HepG2 (cell line): ENCODE data around the gene GPC2. TPM values are rescaled to one million over a fixed set of nuclear protein-coding genes. Genes with fewer than 3 reads are reported as not detected.
A peak's percentile ranks its signal among the peaks of the same experiment; 100 is the strongest.

Experiments
- CBFB ChIP-seq: sonication (generic); formaldehyde crosslinking; IDR thresholded peaks from 2 replicates; pipeline ENCODE4 v1.4.0; 2020; ENCODE audit warnings: missing genetic modification reagents
- DRAP1 ChIP-seq: IDR thresholded peaks from 2 replicates; pipeline ENCODE4 v1.6.1; 2016; ENCODE audit warnings: missing genetic modification reagents, missing compliant biosample characterization
- FOXK2 ChIP-seq: fragments of 450-650 bp; IDR thresholded peaks from 2 replicates; pipeline ENCODE4 v1.6.1; 2016
- MAZ ChIP-seq, 2 experiments: sonication (generic) in 1 of 2; formaldehyde crosslinking in 1 of 2; IDR thresholded peaks; 2 replicates each; pipeline versions ENCODE4 v1.5.0 to v1.6.1; 2012 to 2020; ENCODE audit warnings: low read depth in 2 of 2, mild to moderate bottlenecking in 2 of 2, borderline replicate concordance in 1 of 2, improper control_type of control experiment in 1 of 2, low read length in 1 of 2, missing genetic modification reagents in 1 of 2, moderate library complexity in 1 of 2
- MBNL3 ChIP-seq: fragments of 250-450 bp; sonication (Bioruptor Pico); conservative IDR thresholded peaks from 2 replicates; pipeline ENCODE4 v1.8.0; 2022; ENCODE audit warnings: mild to moderate bottlenecking, inconsistent platforms
- PBX2 ChIP-seq: IDR thresholded peaks from 2 replicates; pipeline ENCODE4 v1.6.1; 2016; ENCODE audit warnings: control low read depth
- SAP130 ChIP-seq: IDR thresholded peaks from 2 replicates; pipeline ENCODE4 v1.6.1; 2016; ENCODE audit warnings: low read depth
- SIX1 ChIP-seq: sonication (generic); formaldehyde crosslinking; IDR thresholded peaks from 2 replicates; pipeline ENCODE4 v1.4.0; 2020; ENCODE audit warnings: missing genetic modification reagents, borderline replicate concordance
- SMAD9 ChIP-seq: sonication (generic); formaldehyde crosslinking; IDR thresholded peaks from 2 replicates; pipeline ENCODE4 v1.5.1; 2020; ENCODE audit warnings: mild to moderate bottlenecking, missing genetic modification reagents
- TARDBP ChIP-seq: sonication (generic); formaldehyde crosslinking; IDR thresholded peaks from 2 replicates; pipeline ENCODE4 v1.8.0; 2022; ENCODE audit warnings: mild to moderate bottlenecking, missing genetic modification reagents
- ZXDC ChIP-seq: sonication (generic); formaldehyde crosslinking; IDR thresholded peaks from 2 replicates; pipeline ENCODE4 v1.5.0; 2020; ENCODE audit warnings: mild to moderate bottlenecking, missing genetic modification reagents
- polyA plus RNA-seq, 8 experiments: library from polyadenylated mRNA; depleted of rRNA in 3 of 8; stranded (reverse) in 7 of 8; unstranded in 1 of 8; fragments of >200 nt; fragmentation: Illumina TruSeq in 4 of 8; extraction: Trizol in 4 of 8; gene quantifications; 2 replicates each; pipeline versions ENCODE4 v1.2.1 to v1.2.3, GENCODE V29; 2011 to 2016; ENCODE audit warnings: low read depth in 4 of 8, missing spikeins in 1 of 8, mixed read lengths in 1 of 8; ENCODE audit not compliant: insufficient read depth in 1 of 8
- total RNA-seq, 5 experiments: library from RNA; depleted of rRNA; stranded (reverse); fragments of >200 nt; fragmentation: Illumina TruSeq; extraction: Trizol; gene quantifications; 2 replicates each; pipeline ENCODE4 v1.2.3, GENCODE V29; 2016; ENCODE audit warnings: low read depth in 1 of 5
- TF ChIP-seq, protein P1 (sequence below): sonication (generic); formaldehyde crosslinking; IDR thresholded peaks from 2 replicates; pipeline ENCODE4 v1.5.0; 2020; ENCODE audit warnings: mild to moderate bottlenecking, missing genetic modification reagents, borderline replicate concordance
- TF ChIP-seq, protein P2 (sequence below): sonication (generic); formaldehyde crosslinking; IDR thresholded peaks from 2 replicates; pipeline ENCODE4 v1.4.0; 2020; ENCODE audit warnings: mild to moderate bottlenecking, missing genetic modification reagents
- TF ChIP-seq, protein P3 (sequence below): sonication (generic); formaldehyde crosslinking; IDR thresholded peaks from 2 replicates; pipeline ENCODE4 v1.5.0; 2020; ENCODE audit warnings: missing genetic modification reagents, mild to moderate bottlenecking, borderline replicate concordance

GPC2 gene
- total and polyA plus RNA-seq, 2 of the 13 experiments (the other 11 are each of a cell fraction or from before 2014, with no cell fraction given): 0.64 to 0.78 TPM

DNA sequence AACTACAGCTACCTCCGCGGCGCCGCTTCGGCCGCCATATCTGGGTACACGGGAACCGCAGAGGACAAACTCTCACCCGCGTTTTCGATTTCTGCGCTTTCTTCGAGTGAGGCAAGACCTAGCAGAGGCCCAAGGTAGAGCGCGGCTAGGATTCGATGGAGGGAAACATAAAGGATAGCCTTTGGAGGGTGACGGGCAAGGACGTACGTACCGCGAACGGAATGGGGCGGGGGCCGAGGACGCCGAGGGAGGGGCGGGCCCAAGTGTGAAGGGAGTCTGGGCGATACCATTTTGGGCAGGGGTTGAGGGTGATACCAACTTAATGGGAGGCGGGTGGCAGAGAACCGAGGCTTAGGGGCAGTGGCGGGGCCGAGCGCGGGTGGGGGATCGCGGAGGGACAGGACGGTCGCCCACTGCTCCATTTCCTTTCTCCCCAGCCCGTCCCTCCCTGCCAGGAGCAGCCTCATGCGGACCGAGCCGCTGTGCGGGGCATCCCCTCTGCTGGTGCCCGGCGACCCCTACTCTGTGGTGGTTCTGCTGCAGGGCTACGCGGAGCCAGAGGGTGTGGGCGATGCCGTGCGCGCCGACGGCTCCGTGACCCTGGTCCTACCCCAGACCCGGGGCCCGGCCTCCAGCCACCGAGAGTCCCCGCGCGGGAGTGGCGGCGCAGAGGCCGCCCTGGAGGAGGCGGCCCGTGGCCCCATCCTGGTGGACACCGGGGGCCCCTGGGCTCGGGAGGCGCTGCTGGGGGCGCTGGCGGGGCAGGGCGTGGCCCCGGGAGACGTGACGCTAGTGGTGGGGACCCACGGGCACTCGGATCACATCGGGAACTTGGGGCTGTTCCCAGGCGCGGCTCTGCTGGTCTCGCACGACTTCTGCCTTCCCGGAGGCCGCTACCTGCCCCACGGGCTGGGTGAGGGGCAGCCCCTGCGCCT is 50.0 kb downstream of the GPC2 start, which contains the start of gene MBLAC1 (continued):
- TF ChIP-seq, protein P1, sequence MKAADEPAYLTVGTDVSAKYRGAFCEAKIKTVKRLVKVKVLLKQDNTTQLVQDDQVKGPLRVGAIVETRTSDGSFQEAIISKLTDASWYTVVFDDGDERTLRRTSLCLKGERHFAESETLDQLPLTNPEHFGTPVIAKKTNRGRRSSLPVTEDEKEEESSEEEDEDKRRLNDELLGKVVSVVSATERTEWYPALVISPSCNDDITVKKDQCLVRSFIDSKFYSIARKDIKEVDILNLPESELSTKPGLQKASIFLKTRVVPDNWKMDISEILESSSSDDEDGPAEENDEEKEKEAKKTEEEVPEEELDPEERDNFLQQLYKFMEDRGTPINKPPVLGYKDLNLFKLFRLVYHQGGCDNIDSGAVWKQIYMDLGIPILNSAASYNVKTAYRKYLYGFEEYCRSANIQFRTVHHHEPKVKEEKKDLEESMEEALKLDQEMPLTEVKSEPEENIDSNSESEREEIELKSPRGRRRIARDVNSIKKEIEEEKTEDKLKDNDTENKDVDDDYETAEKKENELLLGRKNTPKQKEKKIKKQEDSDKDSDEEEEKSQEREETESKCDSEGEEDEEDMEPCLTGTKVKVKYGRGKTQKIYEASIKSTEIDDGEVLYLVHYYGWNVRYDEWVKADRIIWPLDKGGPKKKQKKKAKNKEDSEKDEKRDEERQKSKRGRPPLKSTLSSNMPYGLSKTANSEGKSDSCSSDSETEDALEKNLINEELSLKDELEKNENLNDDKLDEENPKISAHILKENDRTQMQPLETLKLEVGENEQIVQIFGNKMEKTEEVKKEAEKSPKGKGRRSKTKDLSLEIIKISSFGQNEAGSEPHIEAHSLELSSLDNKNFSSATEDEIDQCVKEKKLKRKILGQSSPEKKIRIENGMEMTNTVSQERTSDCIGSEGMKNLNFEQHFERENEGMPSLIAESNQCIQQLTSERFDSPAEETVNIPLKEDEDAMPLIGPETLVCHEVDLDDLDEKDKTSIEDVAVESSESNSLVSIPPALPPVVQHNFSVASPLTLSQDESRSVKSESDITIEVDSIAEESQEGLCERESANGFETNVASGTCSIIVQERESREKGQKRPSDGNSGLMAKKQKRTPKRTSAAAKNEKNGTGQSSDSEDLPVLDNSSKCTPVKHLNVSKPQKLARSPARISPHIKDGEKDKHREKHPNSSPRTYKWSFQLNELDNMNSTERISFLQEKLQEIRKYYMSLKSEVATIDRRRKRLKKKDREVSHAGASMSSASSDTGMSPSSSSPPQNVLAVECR (CRISPR knock-in tag): peak; percentile 58
- TF ChIP-seq MAZ (IDR thresholded peaks at IDR 0.05; ENCODE audit: borderline replicate concordance, low read depth, low read length) (peak; percentile 87), MAZ (CRISPR knock-in tag; IDR thresholded peaks at IDR 0.05; ENCODE audit: low read depth) (0 out of 2 replicates have a peak, but pooled peaks have one; percentile 49), SIX1 (CRISPR knock-in tag) (no peak), DRAP1 (peak; percentile 86), SAP130 (peak; percentile 77; the same call in 1 of the 2 replicates), SMAD9 (CRISPR knock-in tag) (no peak), CBFB (no peak), FOXK2 (peak; percentile 94), MBNL3 (CRISPR knock-in tag) (no peak), TARDBP (peak; percentile 20; the same call in 1 of the 2 replicates), ZXDC (CRISPR knock-in tag) (no peak), PBX2 (CRISPR knock-in tag) (no peak)
- TF ChIP-seq, protein P2, sequence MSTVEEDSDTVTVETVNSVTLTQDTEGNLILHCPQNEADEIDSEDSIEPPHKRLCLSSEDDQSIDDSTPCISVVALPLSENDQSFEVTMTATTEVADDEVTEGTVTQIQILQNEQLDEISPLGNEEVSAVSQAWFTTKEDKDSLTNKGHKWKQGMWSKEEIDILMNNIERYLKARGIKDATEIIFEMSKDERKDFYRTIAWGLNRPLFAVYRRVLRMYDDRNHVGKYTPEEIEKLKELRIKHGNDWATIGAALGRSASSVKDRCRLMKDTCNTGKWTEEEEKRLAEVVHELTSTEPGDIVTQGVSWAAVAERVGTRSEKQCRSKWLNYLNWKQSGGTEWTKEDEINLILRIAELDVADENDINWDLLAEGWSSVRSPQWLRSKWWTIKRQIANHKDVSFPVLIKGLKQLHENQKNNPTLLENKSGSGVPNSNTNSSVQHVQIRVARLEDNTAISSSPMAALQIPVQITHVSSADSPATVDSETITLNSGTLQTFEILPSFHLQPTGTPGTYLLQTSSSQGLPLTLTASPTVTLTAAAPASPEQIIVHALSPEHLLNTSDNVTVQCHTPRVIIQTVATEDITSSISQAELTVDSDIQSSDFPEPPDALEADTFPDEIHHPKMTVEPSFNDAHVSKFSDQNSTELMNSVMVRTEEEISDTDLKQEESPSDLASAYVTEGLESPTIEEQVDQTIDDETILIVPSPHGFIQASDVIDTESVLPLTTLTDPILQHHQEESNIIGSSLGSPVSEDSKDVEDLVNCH (CRISPR knock-in tag): no peak
- TF ChIP-seq, protein P3, sequence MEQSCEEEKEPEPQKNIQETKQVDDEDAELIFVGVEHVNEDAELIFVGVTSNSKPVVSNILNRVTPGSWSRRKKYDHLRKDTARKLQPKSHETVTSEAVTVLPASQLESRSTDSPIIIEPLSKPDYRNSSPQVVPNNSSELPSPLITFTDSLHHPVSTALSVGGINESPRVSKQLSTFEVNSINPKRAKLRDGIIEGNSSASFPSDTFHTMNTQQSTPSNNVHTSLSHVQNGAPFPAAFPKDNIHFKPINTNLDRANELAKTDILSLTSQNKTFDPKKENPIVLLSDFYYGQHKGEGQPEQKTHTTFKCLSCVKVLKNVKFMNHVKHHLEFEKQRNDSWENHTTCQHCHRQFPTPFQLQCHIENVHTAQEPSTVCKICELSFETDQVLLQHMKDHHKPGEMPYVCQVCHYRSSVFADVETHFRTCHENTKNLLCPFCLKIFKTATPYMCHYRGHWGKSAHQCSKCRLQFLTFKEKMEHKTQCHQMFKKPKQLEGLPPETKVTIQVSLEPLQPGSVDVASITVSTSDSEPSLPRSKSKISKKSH: peak; percentile 3; the same call in 1 of the 2 replicates
